Body of pancreas (tissue), 4 donors: Measurements from ENCODE around the gene CPD. TPM values are rescaled to one million over a fixed set of nuclear protein-coding genes. Genes with fewer than 3 reads are reported as not detected.
"Not testable (repeated sequence)": the region's sequence is repeated elsewhere in the genome, so short reads cannot be mapped to it uniquely, and the experiment has no call there.

Experiments
- ATAC-seq: fragments of 150-250 bp; one replicate; pipeline ENCODE4 v1.9.1; 2016
- DNase-seq, 4 donors: peaks; one replicate each; pipeline ENCODE4 v3.0.0-alpha.2; 2019
- H3K27ac ChIP-seq, 4 donors: fragments of 200-600 bp; sonication (generic); 1 replicate in 3 of 4; 2 replicates in 1 of 4; pipeline versions ENCODE4 v1.5.1 to v1.6.1; 2016 to 2019; ENCODE audit warnings: mild to moderate bottlenecking in 1 of 4, mixed read lengths in 1 of 4, moderate library complexity in 1 of 4
- H3K27me3 ChIP-seq, 2 donors: fragments of 200-600 bp; sonication (generic); one replicate each; pipeline ENCODE4 v1.6.0; 2016; ENCODE audit warnings: mild to moderate bottlenecking in 1 of 2
- H3K36me3 ChIP-seq, 2 donors: fragments of 200-600 bp; sonication (generic); replicated peaks in 1 of 2; 2 replicates each; pipeline ENCODE4 v1.5.1; 2016; ENCODE audit warnings: low read depth in 2 of 2; ENCODE audit not compliant: insufficient read depth in 1 of 2
- H3K4me1 ChIP-seq: fragments of 200-600 bp; sonication (generic); one replicate; pipeline ENCODE4 v1.6.0; 2016
- H3K4me3 ChIP-seq, 2 donors: fragments of 200-600 bp; sonication (generic); 1 replicate in 1 of 2; 2 replicates in 1 of 2; pipeline ENCODE4 v1.5.1; 2016 to 2019
- H3K9me3 ChIP-seq, 3 donors: fragments of 200-600 bp; sonication (generic); 1 replicate in 2 of 3; 2 replicates in 1 of 3; pipeline ENCODE4 v1.5.1; 2016
- CTCF ChIP-seq, 7 experiments: fragments of 450-650 bp in 4 of 7; fragments of 200-600 bp in 3 of 7; sonication (generic) in 3 of 7; IDR thresholded peaks; one replicate each; pipeline ENCODE4 v1.5.1; 2016 to 2019; ENCODE audit warnings: antibody characterized with exemption in 7 of 7
- POLR2A ChIP-seq, 3 donors: fragments of 450-650 bp; IDR thresholded peaks; one replicate each; pipeline ENCODE4 v1.6.1; 2016; ENCODE audit warnings: antibody characterized with exemption in 3 of 3, mild to moderate bottlenecking in 2 of 3
- WGBS, 2 donors: methylation state at CpG; one replicate each; pipeline ENCODE4 v1.1.5; 2017; 5-methylcytosine and 5-hydroxymethylcytosine counted together
- intact Hi-C: fragments of 100-400 bp; cut with DNase I; formaldehyde crosslinking; loops from one replicate; pipeline ENCODE4 v1.15.1; 2023
- total RNA-seq, 2 donors: library from RNA; depleted of rRNA; stranded (reverse); fragments of >200 nt; gene quantifications; one replicate each; pipeline ENCODE4 v1.1.0, GENCODE V29; 2016

The CPD gene
- total RNA-seq, 2 donors from 2014 or later: 30.0 to 68.0 TPM

- WGBS, 2 donors: 82 to 89% methylated on average over 4 of the region's 4 CpGs
- peak in 2 of 4 donors; percentile 37 to 39 for DNase-seq
Observed at GRCh38 chr17:30345527-30346075, 33.1 kb upstream of the CPD start.

DNA sequence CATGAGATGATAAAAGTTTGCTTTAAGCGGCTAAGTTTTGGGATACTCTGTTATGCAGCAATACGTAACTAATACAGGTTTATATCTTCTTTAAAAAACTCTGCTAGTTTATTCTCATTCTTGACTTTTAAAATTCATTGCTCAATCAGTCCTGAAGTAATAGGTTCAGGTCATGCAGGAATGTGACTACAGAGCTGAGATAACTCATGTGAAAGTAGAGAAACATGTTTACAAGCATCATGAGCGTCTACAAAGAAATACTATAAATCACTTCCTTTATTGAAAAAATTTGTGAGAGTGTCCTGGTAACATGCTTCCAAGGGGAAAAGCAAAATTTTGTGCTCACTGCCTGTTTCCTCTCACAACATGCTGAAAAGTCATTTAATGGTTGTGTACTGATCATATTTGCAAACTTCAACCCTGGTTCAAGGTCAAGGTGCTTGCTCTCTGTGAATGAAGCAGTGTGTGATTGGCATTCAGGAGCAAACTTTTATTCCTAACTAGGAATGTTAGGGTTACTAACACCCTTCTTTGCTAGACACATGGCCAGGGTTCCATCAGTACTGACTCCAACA is 32.4 kb upstream of the CPD start:
- intact Hi-C loops: no loop called here
- Histone ChIP-seq H3K27ac (peak overlapping the region; percentile 76 to 89 (median 82)), H3K4me3 (no peak overlapping the region), H3K9me3 (no peaks in the 10 kb centered on the region), H3K4me1 (peaks cover 39% of the 10 kb centered on the region), H3K27me3 (no peaks in the 10 kb centered on the region), H3K36me3 (no peaks in the 10 kb centered on the region)
- WGBS, 2 donors: 83 to 85% methylated on average over 3 of the region's 3 CpGs
- TF ChIP-seq POLR2A (IDR thresholded peaks at IDR 0.05) (no peak), CTCF (IDR thresholded peaks at IDR 0.05) (no peak)
- ATAC-seq: no peak
- no peak for DNase-seq

More at GRCh38 chr17:30345527-30346075, 33.1 kb upstream of the CPD start:
- H3K27ac ChIP-seq: peak overlapping the region; percentile 76 to 89 (median 82)
- H3K27me3 ChIP-seq: no peaks in the 10 kb centered on the region
- intact Hi-C loops: no loop called here
- peak; percentile 33 for ATAC-seq
- no peaks in the 10 kb centered on the region for H3K9me3 ChIP-seq
- H3K4me3 ChIP-seq: no peak overlapping the region
- TF ChIP-seq CTCF (IDR thresholded peaks at IDR 0.05) (no peak), POLR2A (IDR thresholded peaks at IDR 0.05) (peak in 1 of 3 donors; percentile 15)
- peaks cover 39% of the 10 kb centered on the region for H3K4me1 ChIP-seq
- no peaks in the 10 kb centered on the region for H3K36me3 ChIP-seq

GRCh38 chr17:30347488-30347887 is 31.2 kb upstream of the CPD start:
- 75 to 87% methylated on average over 4 of the region's 4 CpGs for WGBS, 2 donors
- DNase-seq (no peak), ATAC-seq (no peak)
- no peak overlapping the region for H3K4me3 ChIP-seq
- H3K36me3 ChIP-seq: no peaks in the 10 kb centered on the region
- H3K27ac ChIP-seq: no peak overlapping the region
- H3K27me3 ChIP-seq: no peaks in the 10 kb centered on the region
- intact Hi-C loops: no loop called here
- no peaks in the 10 kb centered on the region for H3K9me3 ChIP-seq
- no peak for TF ChIP-seq CTCF (IDR thresholded peaks at IDR 0.05)
- TF ChIP-seq POLR2A (IDR thresholded peaks at IDR 0.05): no peak
- peaks cover 39% of the 10 kb centered on the region for H3K4me1 ChIP-seq

GRCh38 chr17:30349252-30349651 is 29.5 kb upstream of the CPD start:
- Histone ChIP-seq H3K4me1 (peaks cover 26% of the 10 kb centered on the region), H3K27me3 (no peaks in the 10 kb centered on the region), H3K9me3 (no peaks in the 10 kb centered on the region), H3K4me3 (no peak overlapping the region), H3K27ac (no peak overlapping the region), H3K36me3 (no peaks in the 10 kb centered on the region)
- ATAC-seq: no peak
- no peak for TF ChIP-seq CTCF (IDR thresholded peaks at IDR 0.05)
- TF ChIP-seq POLR2A (IDR thresholded peaks at IDR 0.05): no peak
- 100% methylated on average over 1 of the region's 1 CpG for WGBS, 2 donors
- intact Hi-C loops: no loop called here
- no peak for DNase-seq

DNA sequence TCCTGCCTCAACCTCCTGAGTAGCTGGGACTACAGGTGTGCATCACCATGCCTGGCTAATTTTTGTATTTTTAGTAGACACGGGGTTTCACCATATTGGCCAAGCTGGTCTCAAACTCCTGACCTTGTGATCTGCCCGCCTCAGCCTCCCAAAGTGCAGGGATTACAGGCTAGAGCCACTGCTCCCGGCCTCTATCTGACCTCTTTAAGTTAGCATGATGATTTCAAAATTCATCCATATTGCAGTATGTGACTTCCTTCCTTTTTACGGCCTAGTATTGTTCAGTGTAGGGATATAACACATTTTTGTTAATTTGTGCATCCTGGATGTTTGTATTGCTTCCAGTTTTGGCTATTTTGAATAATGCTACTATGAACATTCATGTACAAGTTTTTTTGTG is 27.5 kb upstream of the CPD start:
- H3K36me3 ChIP-seq, H3K27me3 ChIP-seq, intact Hi-C loops, H3K27ac ChIP-seq, H3K4me1 ChIP-seq, DNase-seq, H3K4me3 ChIP-seq, H3K9me3 ChIP-seq, ATAC-seq: not testable (repeated sequence)
- 77 to 90% methylated on average over 4 of the region's 4 CpGs for WGBS, 2 donors
